Activated CD8-positive, alpha-beta memory T cell treated with anti-CD3 and anti-CD28 coated beads, Interleukin-2, amount 50 U/mL, for 24 hours (primary cell): ENCODE measurements around the gene GPR183.

ENCODE experiments used
- DNase-seq: peaks from one replicate; pipeline ENCODE4 v3.0.0-alpha.2; 2020; ENCODE audit errors: extremely low read depth

The GPR183 gene

DNA sequence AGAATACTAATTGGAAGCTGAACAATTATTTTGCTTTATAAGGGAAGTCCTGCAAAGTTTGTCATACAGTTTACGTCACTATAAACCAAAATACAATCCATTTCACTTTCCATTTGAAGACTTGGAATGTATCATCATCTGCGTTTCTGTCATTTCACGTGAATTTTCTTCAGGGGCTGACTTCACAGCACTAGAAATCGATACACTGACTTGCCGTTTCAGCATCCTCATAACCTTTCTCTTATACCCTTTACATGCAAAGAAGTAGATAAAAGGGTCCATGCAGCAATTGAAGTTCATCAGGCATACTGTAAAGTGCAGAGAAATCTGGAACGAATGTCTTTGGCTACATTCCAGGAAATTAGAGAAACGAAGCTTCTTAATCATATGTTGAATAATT, 12.2 kb downstream of the GPR183 start:
- DNase-seq: no peak

DNA sequence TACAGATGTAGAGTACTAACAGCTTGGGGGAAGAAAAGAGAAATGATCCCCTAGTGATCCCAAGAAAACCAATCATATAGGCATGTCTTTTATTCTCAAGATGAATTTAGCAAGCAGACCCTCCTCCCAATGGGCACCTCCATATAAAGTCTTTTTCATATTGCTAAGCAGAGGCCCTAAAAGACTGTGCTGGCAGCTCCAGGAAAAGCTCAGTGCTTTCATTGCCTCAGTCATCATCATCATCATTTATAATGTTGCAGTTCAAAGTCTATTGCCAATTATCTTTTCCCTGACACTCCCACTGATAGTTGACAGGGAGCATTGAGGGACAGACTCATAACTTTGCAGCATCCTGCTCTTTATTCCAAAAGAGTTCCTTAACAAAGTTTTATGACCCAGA, 13.0 kb downstream of the GPR183 start:
- no peak for DNase-seq

GRCh38 chr13:99293178-99293577, 14.0 kb downstream of the GPR183 start:
- no peak for DNase-seq

GRCh38 chr13:99290894-99291293, 16.3 kb downstream of the GPR183 start:
- DNase-seq: no peak

DNA sequence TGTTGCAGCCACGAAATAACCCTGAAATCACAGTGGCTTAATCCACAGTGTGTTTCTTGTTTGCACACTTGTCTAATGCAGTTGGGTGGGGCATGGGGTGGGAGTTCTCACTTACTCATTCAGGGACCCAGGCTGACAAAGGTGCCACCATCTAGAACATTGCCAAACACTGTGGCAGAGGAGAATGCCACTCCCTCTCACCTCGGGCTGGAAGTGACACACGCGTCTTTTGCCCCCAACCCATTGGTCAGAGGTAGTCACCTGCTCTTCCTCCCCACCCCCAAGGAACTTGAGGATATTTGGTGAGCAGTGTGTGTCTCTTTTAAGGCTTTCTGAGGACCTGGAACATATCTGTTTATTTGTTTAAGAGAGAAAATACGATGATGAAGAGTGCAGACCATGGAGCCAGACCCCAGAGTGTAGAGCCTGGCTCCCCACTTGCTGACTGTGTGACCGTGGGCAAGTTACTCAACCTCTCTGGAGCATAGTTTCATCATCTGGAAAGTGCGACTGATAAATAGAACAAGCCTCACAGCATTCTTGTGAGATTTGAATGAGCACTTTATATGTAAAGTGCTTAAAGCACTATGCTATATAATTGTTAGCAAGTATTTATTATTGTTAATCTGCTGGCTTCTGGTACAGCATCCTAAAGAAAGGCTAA, 17.4 kb downstream of the GPR183 start:
- DNase-seq: no peak

DNA sequence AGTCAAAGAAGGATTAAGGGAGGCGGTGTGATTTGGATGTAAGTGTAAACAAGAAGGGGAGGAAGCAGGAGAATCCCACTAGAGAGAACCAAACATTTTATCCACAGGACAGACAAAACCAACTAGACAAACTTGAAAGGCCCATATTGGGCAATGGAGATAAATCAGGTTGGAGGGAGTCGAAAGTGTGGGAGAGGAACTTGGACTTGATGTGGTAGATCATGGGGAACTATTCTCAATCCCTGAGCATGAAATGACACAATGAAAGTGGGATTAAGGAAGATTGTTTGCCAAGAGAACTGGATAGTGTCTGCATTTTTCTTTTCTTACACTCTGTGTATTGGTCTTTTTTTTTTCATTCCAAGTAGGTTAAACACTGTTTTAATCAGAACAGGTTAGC, 17.9 kb downstream of the GPR183 start:
- DNase-seq: no peak

- DNase-seq: no peak
These were observed 19.1 kb downstream of the GPR183 start for GRCh38 chr13:99288089-99288488.

- no peak for DNase-seq
These were observed 19.6 kb downstream of the GPR183 start for GRCh38 chr13:99287551-99287950.

GRCh38 chr13:99285432-99286182, 21.6 kb downstream of the GPR183 start:
- no peak for DNase-seq

DNA sequence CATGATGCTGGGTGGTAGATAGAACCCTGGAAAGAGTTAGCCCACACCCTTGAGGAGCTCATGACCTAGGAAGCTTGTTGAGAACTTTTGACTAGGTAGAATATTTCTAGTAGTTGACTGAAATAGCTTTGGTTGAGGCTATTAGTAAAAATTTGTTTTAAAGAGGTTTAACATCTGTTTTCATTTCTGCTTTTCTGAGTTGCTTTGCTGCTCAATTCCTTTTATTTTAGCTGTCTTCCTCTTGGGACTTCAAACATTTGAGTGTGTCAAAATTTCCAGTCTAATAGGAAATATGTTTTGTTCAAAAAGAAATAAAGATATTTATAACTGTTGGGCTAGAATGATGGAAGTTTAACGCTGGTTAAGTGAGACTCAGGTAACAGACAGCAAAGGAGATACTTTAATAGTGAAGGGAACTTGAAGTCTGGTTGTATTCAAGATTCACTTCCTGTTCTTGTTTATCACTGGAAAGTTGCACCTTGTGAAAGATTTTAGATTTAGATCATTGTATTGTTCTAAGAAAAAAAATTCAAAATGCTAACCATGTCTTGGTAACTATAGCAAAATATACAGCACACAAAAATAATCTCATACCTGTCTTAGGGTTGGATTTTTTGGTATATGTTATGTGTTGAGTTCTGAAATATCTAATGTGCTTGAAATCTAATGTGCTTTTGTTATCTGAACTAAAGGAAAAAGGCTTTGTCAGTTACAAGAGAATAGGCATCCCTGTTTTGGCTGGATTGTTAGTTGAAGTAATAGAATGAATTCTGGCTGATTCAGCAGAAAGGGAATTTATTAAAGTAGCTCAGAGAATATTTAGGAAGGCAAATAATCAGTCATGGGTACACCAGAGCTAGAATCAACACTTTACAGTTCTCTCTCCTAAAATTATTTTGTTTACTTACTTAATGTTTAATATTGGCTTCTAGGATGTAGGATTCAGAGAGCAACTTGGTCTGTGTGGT, 24.7 kb downstream of the GPR183 start:
- DNase-seq: no peak

DNA sequence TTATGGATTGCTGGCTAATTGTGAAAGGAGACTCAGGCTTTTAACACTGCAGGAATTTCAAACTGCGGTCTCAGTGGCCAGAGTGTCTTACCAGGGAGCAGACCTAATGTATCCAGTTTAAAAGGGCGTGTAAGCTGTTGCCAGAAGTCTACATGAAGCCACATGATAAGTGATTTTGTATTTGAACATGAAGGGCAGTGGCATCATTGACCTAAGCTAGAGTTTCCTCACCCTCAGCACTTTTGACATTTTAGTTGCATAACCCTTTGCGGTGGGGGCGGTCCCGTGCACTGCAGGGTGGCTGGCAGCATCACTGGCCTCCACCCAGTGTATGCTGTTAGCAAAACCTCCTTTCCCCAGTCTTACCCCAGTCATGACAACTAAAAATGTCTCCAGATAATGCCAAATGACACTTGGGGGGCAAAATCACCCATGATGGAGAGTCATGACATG, 25.4 kb downstream of the GPR183 start:
- DNase-seq: no peak

- DNase-seq: no peak
These were observed 27.0 kb downstream of the GPR183 start for GRCh38 chr13:99280166-99280565.

DNA sequence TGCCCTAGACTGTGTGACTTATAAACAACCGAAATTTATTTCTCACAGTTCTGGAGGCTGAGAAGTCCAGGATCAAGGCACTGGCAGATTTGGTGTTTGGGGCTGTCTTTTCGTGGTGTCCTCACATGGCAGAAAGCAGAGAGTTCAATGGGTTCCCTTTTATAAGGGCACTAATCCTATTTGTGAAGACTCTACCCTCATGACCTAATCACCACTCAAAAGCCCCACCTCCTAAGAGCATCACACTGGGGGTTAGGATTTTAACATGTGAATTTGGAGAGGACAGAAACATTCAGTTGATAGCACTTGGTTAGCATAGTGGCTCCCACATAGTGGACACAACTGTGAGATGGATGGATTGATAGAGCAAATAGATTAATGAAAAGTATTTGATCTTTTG, 27.6 kb downstream of the GPR183 start:
- DNase-seq: no peak

GRCh38 chr13:99278843-99279242, 28.4 kb downstream of the GPR183 start:
- no peak for DNase-seq

DNA sequence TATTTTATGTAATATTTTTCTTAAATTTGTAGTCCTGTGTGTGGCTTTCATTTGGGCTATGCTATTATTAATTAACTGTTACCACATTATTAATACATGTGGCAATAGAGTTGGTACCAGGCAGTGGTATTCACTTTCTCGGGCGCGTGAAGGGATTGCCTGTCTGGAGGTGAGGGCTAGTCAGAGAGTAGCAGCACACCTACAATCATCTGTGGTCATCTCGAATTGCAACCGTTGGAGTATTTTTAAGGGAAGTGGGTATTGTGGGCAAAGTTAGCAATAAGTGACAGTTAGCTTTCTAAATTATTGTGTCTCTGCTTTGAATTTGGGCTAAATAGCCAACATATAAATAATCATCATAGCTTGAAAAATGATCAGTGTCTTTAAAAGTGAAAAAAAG, 29.0 kb downstream of the GPR183 start:
- DNase-seq: no peak

DNA sequence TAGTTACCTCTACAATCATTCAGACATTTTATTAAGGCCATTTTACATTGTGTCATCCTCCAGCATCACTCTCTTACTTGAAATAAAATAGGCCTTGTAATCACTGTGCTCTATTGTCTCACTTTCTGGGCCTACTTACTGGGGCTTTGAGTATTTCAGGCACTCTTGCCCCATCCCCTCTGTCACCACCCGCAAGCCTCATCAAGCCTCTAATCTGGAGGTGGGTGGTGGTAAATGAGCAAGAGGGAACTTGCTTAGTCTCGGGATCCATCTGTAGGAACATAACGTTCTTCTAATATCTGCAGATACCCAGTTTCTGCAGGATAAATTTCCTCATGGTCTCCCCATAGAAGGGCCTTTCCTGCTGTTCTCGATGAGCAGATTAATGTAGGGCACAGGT, 29.6 kb downstream of the GPR183 start:
- no peak for DNase-seq

DNA sequence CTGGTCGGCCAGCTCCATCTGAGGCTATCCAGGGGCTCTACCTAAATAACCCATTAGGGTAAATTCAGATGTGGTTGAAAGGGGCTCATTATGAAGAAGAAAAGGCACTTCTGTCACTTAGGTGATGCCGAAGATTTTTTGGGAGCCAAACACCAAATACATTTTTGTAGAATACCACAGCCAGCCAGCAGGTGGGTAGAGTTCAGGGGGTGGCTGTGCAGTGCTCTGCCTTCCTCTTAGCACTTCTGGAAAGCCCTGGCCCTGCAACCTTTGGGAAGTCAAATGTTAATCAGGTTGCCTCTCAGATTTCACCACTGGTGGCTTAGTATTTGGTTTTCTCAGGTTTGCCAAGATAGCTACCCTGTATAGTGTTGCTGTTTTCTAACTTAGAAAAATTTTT, 30.5 kb downstream of the GPR183 start:
- no peak for DNase-seq

GRCh38 chr13:99275093-99275469, 32.1 kb downstream of the GPR183 start:
- DNase-seq: no peak

DNA sequence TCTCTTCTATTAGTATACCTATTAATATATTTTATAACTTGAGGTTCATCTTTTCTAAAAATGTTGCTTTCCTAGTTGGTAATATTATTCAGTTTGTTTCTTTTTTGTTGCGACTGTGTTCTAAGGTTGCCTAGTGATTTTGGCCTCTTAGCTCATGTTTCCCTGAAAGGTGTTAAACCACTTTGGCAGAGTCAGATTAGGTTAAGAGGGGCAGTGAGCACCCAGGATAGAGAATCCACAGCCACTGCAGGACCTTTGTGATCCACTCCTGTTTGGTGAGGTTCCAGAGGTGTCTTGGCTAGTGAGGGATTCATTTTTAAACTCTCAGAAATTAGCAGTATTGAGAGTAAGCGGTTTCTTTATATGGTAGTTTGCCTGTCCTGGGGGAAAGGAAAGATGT, 34.1 kb downstream of the GPR183 start:
- no peak for DNase-seq

DNA sequence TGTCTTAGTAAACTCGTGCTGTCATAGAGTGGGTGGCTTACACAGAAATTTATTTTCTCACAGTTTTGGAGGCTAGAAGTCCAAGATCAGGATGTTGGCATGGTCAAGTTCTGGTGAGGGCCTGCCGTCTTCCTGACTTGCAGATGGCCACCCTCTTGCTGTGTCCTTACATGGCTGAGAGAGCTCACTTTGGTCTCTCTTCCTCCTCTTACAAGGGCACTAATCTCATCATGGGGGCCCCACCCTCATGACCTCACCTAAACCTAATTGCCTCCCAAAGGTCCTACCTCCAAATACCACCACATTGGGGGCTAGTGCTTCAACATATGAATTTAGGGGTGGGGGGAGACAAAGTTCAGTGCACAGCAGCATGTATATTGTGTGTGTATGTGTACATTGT, 34.7 kb downstream of the GPR183 start:
- DNase-seq: no peak

- DNase-seq: no peak
These were observed 36.0 kb downstream of the GPR183 start for GRCh38 chr13:99271249-99271648.

GRCh38 chr13:99270518-99270917, 36.7 kb downstream of the GPR183 start:
- DNase-seq: no peak
